ENCODE results near the gene PCDHGB5.
A peak's percentile ranks its signal among the peaks of the same experiment; 100 is the strongest.
"Not testable (repeated sequence)": the region's sequence is repeated elsewhere in the genome, so short reads cannot be mapped to it uniquely, and the experiment has no call there.

Gene PCDHGB5
- 0.06 to 0.30 reads per million in 2 experiments for total RNA-seq

GRCh38 chr5:141397756-141398551, at the start of gene PCDHGB5:
TSS of gene PCDHGB5 (plus strand) at chr5:141397947. CDS start at chr5:141398128, 181 bp downstream.
- DNase-seq (ENCODE audit: low read depth): peak; percentile 24

GRCh38 chr5:141349917-141350619, 47.7 kb upstream of the PCDHGB5 start, which contains the start of gene PCDHGB1:
TSS of gene PCDHGB1 (plus strand) at chr5:141350099. CDS start at chr5:141350261, 162 bp downstream.
- DNase-seq (ENCODE audit: low read depth): no peak

- no peak for DNase-seq (ENCODE audit: low read depth)
Measured at GRCh38 chr5:141351591-141351990, 46.2 kb upstream of the PCDHGB5 start.

- no peak for DNase-seq (ENCODE audit: low read depth)
Measured at GRCh38 chr5:141354900-141355469, 42.8 kb upstream of the PCDHGB5 start, which contains the start of gene PCDHGA4. TSS of gene PCDHGA4 (plus strand) at chr5:141355021. CDS start at chr5:141355108, 87 bp downstream.

- DNase-seq (ENCODE audit: low read depth): no peak
Measured at GRCh38 chr5:141355641-141356040, 42.1 kb upstream of the PCDHGB5 start.

- DNase-seq (ENCODE audit: low read depth): no peak
Measured at GRCh38 chr5:141356133-141356532, 41.6 kb upstream of the PCDHGB5 start.

GRCh38 chr5:141356950-141357349, 40.8 kb upstream of the PCDHGB5 start:
- DNase-seq (ENCODE audit: low read depth): no peak

GRCh38 chr5:141359790-141360426, 37.8 kb upstream of the PCDHGB5 start, which contains the start of gene PCDHGB2:
TSS of gene PCDHGB2 (plus strand) at chr5:141359994. CDS start at chr5:141360136, 142 bp downstream.
- DNase-seq (ENCODE audit: low read depth): no peak

GRCh38 chr5:141360685-141361084, 37.1 kb upstream of the PCDHGB5 start:
- DNase-seq (ENCODE audit: low read depth): no peak

GRCh38 chr5:141362719-141363118, 35.0 kb upstream of the PCDHGB5 start:
- DNase-seq (ENCODE audit: low read depth): no peak

GRCh38 chr5:141363952-141364660, 33.6 kb upstream of the PCDHGB5 start, which contains the start of gene PCDHGA5:
TSS of gene PCDHGA5 (plus strand) at chr5:141364162. CDS start at chr5:141364331, 169 bp downstream.
- no peak for DNase-seq (ENCODE audit: low read depth)

GRCh38 chr5:141366016-141366896, 31.5 kb upstream of the PCDHGB5 start:
- DNase-seq (ENCODE audit: low read depth): no peak

- no peak for DNase-seq (ENCODE audit: low read depth)
Measured at GRCh38 chr5:141369994-141370848, 27.5 kb upstream of the PCDHGB5 start, which contains the start of gene PCDHGB3. TSS of gene PCDHGB3 (plus strand) at chr5:141370242. CDS start at chr5:141370395, 153 bp downstream.

GRCh38 chr5:141371572-141372475, 25.9 kb upstream of the PCDHGB5 start:
- no peak for DNase-seq (ENCODE audit: low read depth)

- DNase-seq (ENCODE audit: low read depth): no peak
Measured at GRCh38 chr5:141373673-141374317, 24.0 kb upstream of the PCDHGB5 start, which contains the start of gene PCDHGA6. TSS of gene PCDHGA6 (plus strand) at chr5:141373891. CDS start at chr5:141374084, 193 bp downstream.

GRCh38 chr5:141374627-141375026, 23.1 kb upstream of the PCDHGB5 start:
- no peak for DNase-seq (ENCODE audit: low read depth)

- not testable (repeated sequence) for DNase-seq (ENCODE audit: low read depth)
Measured at GRCh38 chr5:141375444-141376155, 22.1 kb upstream of the PCDHGB5 start.

All from T follicular helper cell (primary cell).